Kidney tubule cell (primary cell): ENCODE results near the gene NKX6-1.

Experiments
- DNase-seq: peaks from one replicate; pipeline ENCODE4 v3.0.0-alpha.2; 2018; ENCODE audit warnings: low spot score

The NKX6-1 gene

GRCh38 chr4:84477738-84478137 is 21.4 kb downstream of the NKX6-1 start:
- no peak for DNase-seq

DNA sequence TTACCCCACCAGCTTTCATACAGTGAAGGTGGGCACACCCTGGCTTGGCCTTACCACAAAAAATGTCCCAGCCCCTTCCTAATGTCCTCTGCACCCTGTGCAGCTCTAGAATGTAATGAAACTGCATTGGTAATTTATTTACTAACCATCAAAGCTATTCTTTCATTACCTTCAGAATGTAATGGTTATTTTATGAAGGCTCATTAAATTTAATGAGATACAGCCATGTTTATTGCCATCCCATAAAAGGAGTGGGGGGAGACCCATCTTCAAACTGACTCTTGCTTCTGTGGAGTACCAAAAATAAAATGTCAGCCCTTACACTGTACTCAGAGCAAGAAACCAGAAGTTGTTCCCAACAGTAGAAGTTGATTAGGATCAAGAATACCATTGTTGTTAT is 25.0 kb downstream of the NKX6-1 start:
- no peak for DNase-seq

GRCh38 chr4:84472154-84472553 is 26.9 kb downstream of the NKX6-1 start:
- no peak for DNase-seq

- DNase-seq = no peak
These were observed 28.8 kb downstream of the NKX6-1 start for GRCh38 chr4:84470204-84470785.

DNA sequence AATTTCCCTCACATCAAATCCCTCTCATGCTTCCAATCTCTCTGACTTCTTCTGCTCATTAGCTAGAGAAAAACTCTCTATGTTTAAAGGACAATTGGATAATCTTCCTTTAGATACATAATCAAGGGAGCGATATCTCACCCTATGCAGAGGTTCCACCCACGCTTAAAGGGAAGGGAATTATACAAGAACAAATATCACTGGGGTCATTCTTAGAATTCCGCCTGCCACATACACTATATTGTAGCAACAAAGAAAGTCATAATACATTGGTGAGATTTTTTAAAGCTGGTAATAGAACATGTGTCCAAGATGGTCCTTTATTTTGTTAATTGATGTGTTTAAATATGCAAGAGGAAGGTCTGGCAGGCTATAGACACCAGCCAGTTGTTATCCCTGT is 31.5 kb downstream of the NKX6-1 start:
- DNase-seq = no peak

DNA sequence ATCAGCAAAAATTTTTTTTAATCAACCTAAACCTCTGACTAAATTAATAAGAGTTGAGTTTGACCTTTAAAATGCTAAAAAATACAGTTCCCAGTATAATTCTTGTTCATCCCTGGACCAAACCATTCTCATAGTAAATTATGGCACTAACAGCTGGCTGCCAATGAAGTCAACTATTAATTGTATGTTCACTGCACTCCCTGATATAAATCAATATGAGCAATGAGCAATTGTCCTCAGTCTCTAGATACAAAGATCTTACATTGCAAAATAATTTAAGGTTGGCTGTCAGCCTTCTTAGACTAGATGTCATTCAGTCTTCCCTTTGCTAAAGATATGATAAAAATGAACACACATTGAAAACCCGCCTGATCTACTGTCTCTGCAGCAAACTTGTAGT is 39.3 kb downstream of the NKX6-1 start:
- DNase-seq = no peak

GRCh38 chr4:84456157-84456556 is 42.9 kb downstream of the NKX6-1 start:
- DNase-seq = no peak

GRCh38 chr4:84455697-84456096 is 43.4 kb downstream of the NKX6-1 start:
- DNase-seq = no peak

DNA sequence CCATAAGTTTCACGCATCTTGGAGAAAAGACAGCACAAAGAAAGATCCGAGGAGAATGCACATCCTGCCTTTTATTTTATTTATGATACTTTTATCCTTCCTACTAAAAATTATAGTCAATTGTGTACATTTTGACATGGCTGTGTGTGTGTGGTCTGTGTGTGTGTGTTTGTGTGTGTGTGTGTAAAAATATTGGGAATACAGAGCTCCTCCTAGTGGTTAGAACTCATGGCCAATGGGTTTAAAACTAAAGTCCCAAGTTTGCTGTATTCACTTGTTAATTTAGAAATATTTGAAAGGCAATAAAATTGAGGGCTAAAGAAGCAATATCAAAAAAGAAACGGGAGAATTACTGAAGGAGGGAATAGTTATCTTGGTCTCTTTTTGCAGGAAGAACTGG is 47.5 kb downstream of the NKX6-1 start:
- DNase-seq = peak; percentile 9

DNA sequence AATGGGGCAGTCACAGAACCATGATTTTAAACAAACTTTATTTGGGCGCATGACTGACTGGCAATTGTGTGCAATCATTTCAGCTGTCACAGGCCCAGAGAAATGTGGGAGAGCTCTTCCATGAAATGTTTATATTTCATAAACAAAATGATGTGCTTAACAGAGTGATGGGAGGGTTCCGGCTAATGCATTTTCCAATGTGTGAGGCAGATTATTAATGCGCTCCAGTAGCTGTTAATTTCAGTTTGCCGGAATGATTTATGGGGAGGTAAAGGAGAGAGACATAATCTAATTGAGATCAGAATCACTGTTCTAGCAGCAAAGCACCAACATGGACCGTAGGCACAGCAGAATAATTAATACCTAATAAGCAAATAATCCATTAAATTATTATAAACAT is 55.6 kb downstream of the NKX6-1 start:
- no peak for DNase-seq

DNA sequence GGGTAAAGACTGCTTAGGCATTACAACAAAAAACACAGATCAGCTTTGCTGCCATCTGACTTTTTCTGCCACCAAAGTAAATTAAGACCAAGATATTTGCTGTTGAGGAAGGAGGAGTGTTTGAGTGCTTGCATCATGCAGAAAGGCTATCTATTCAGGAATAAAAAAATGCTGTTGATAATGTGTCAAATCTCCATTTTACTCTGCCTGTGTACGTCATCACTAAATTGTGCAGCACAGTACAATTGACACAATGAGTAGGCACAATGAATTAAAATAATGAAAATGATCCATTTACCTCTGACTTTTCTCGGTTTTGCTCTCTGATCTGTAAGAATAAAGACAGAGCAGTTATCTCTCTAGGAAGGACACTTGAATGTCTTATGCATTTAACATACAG is 56.3 kb downstream of the NKX6-1 start:
- no peak for DNase-seq
